Hepatocyte (in vitro differentiated cells): ENCODE results near the gene CCDC188.

Experiments used
- EZH2phosphoT487 ChIP-seq: fragments of 200-600 bp; sonication (generic); IDR thresholded peaks from one replicate; pipeline ENCODE4 v1.6.1; 2018; ENCODE audit warnings: antibody characterized with exemption, mild to moderate bottlenecking, low read depth, moderate library complexity; ENCODE audit not compliant: unreplicated experiment, severe bottlenecking
- TF ChIP-seq, protein P1 (sequence below): fragments of 200-600 bp; sonication (generic); IDR thresholded peaks from 2 replicates; pipeline ENCODE4 v1.5.1; 2016; ENCODE audit warnings: antibody characterized with exemption, mild to moderate bottlenecking; ENCODE audit not compliant: poor library complexity

DNA sequence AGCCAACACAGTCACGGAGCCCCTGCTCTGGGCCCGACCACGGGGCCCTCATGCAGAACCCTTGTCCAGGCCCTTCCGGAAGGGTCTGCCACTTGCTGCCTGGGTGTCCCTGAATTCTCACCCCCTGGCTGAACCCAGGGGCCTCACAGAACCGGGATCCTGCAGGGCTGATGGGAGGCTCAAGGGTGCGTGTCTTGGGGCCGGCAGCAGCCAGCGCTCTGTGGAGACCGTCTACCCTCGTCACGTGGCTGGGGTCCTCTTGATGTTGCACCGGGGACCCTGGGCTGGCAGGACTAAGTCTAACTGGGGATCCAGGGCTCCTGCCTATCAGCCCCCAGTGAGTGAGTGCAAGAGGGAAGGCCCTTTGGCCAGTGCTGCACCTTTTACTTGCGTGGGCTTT, 19.3 kb upstream of the CCDC188 start:
- TF ChIP-seq, protein P1, sequence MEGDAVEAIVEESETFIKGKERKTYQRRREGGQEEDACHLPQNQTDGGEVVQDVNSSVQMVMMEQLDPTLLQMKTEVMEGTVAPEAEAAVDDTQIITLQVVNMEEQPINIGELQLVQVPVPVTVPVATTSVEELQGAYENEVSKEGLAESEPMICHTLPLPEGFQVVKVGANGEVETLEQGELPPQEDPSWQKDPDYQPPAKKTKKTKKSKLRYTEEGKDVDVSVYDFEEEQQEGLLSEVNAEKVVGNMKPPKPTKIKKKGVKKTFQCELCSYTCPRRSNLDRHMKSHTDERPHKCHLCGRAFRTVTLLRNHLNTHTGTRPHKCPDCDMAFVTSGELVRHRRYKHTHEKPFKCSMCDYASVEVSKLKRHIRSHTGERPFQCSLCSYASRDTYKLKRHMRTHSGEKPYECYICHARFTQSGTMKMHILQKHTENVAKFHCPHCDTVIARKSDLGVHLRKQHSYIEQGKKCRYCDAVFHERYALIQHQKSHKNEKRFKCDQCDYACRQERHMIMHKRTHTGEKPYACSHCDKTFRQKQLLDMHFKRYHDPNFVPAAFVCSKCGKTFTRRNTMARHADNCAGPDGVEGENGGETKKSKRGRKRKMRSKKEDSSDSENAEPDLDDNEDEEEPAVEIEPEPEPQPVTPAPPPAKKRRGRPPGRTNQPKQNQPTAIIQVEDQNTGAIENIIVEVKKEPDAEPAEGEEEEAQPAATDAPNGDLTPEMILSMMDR = no peak
- TF ChIP-seq EZH2phosphoT487 = no peak
